Stimulated activated CD4-positive, alpha-beta T cell treated with anti-CD3 and anti-CD28 coated beads, Interleukin-1b, Interleukin-23, amount 100 ng/mL, for 24 hours (primary cell): Measurements from ENCODE around the gene ATP1B1.

Experiments used
- DNase-seq, 4 experiments: peaks; one replicate each; pipeline ENCODE4 v3.0.0-alpha.2; 2020; ENCODE audit warnings: low read depth in 4 of 4, low spot score in 1 of 4

The ATP1B1 gene

DNA sequence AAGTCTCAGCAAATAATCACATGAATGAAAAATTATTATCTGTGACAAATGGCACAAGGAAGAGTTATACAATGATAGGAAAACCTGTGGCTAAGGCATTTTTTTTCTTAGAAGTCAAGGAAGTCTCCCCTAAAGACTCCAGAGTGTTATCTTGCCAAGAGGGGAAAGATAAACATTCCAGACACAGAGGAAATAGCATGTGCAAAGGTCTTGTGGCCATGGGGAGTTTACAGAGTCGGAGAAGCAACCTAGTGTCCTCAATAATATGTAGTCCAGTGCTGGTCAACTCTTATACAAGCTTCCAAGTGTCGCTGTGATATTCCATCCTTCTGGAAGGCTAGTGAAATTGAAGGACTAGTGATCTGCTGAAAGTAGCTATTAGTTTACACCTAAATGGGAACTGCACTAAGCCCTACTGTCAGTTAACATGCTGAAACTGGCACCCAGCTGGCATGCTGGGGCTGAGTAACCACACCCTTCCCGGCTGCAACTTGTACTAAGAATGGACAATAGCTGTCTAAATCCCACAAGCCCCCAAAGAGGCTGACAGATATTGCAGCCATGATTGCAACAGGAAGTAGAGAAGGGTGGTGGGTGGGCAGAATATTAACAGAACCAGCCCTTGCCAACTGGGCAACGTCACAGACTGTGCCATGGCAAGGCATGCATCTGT, 11.5 kb upstream of the ATP1B1 start:
- DNase-seq: no peak

DNA sequence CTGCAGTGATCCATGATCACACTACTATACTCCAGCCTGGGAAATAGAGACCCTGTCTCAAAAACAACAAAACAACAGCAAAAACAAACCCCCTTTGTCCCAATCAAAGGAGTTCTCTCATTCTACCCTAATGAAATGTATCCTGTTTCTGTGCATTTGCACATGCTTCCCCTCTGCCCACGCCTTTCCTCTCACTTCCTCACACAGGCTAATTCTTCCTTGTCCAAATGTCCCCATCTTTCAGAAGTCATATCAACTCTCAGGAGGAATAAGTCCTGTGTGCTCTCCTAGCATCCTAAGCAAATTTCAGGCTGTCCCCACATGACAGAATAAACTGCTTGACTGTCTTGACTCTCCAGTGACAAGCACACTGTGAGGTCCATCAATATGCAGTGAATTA, 8.1 kb upstream of the ATP1B1 start:
- no peak for DNase-seq

DNA sequence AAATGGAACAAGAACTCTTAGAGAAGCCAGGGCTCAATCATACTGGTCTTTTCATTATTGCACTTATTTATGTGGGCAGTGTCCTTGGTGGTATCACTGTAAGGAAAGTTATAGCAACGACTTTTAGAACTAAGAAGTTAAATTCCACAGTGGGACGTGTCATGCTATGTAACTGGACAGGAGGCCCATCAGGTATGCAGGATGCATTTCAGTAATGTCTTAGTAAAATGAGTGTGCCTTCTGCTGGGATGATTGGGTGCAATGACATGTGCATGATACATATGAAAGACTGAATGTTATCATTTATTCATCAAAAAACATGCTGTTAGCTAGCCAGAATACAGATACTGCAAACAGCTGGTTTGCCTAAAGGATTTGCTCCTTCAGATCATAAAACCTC, 6.9 kb upstream of the ATP1B1 start:
- DNase-seq: no peak

DNA sequence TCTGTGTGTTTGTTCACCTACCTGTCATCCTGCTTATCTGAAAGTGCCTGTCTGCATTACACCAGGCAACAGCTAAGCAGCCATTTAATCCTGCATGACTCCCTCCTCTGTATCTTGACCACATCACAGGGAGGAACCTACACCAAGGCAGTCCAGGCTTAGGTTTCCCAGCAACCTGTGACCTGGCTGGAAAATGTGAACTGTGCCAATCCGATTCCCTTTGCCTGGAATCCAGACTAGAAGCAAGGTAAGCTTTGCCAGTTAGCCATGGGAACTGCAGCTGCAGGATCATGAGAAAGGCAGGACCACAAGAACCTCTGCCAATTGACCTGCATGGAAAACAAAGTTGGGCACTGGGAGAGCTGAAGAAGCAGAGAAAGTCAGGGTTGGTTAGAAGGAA, 6.3 kb upstream of the ATP1B1 start:
- DNase-seq: no peak

DNA sequence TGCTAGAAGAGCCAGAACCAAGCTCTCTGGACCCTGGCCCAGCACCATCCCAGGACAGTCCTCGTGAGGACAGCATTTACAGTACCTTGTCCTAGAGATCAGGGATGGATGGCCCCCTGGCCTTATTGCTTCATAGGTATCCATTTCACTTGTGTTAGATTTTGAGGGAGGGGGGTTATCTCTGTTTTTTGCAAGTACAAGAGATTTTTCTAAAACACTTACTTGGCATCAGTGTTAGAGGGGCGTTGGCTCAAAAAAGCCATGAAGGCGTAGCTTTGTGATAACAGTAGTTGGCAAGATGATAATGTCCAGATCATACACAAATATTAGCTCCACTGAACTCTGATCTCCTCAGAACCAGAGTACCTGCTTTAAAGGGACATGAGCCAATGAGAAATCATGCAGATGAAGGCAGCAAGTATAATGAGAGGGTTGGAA, 5.8 kb upstream of the ATP1B1 start:
- no peak for DNase-seq

DNA sequence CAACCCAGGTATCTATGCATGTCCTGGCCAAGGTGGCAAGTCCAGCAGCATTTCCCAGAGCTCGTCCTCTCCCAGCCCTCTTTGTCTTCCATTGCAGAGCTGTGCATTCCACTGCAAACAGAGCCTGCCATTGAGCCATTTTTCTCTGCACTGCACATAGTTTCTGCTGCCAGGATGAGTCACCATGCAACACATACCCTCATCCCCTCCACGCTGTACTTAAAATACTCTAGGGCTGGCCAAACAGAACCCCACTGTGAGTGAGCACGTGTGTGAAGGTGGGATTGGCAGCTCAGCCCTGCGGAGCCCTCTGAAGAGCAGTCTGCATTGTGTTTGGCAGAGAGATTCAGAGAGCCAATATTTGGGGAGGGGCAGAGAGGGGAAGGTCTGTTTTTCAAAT, 3.9 kb upstream of the ATP1B1 start:
- no peak for DNase-seq

DNA sequence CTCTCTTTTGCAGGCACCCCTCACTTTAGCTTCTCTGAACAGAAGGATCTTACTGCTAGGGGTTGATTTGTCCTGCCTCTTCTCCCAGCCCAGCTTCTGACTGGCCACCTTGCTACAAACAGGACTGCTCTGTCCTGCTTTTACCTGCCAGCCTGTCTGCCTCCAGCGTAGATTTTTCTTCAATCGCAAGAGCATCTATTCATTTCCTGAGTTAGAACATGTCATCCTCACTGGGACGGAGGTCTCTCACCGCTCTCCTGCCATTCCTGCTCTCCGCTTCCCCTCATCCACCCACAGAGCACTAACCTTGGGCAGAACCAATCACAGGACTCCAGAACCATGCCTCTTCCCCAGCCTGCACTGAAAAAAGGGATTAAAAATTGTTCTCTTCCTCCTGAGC, 3.5 kb upstream of the ATP1B1 start:
- no peak for DNase-seq

DNA sequence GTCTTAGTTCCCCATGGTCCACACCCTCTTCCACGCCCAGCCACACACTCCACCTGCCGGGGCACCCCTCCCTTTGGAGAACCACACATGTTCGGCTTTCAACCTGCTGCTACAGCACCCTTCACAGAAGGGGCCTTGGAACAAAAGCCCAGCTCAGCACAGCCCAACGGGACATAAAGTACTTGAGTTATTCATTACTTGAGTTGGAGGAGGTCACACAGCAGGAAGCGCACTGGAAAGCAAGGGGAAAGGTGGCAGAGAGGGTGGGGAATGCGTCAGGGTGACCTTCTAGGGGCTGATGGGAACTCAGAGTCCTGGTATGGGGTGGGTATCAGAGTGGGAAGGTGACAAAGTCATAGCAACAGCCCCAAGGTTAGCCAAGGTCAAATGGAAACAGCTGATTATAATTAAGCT, 3.0 kb upstream of the ATP1B1 start:
- DNase-seq: no peak

DNA sequence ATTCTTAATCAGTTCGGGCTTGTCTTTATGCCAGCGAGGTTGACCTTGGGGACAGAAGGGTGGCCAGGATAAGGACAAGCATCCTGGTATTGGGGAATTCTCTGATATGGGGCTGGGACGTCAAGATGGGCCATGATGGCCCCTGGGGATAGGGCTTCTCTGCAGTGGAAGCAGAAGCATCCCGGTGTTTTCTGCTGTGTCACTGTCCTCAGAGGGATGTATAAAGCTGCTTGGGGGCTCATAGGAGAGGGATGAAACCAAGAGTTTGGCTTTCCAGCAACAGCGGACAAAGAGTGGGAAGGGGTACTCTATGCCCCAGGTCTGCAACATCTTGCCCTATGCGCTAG, 1.4 kb upstream of the ATP1B1 start:
- no peak for DNase-seq

DNA sequence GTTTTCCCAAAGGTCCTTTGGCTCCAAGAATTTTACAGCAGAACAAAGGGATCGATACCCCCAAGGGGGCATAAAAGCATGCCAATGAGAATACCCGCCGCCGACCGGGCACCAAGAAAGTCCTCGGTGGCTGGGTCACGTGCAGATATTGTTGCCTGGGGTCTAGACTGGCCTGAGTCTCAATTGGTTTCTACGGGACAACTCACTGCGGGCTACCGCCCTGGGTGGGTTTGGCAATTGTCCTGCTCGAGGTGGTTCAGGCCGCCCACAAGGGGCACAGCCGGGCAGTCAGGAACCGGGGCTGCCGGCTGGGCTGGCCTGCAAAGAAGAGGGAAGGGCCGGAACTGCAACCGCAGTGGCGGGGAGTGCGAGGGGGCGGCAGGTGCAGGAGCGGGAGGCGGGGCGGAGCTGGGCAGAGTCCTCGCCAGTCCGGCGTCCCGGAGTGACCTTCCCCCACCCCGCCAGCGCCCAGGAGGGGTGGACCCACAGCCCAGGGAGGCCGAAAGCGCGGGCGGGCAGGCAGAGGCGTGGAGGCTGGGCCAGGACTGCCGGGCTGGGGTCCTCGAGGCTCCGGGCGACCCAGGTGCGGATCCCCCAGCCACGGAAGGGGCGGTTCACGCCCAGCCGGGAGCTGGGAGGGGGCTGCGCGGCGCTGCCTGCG, 926 bp upstream of the ATP1B1 start:
- DNase-seq: no peak

DNA sequence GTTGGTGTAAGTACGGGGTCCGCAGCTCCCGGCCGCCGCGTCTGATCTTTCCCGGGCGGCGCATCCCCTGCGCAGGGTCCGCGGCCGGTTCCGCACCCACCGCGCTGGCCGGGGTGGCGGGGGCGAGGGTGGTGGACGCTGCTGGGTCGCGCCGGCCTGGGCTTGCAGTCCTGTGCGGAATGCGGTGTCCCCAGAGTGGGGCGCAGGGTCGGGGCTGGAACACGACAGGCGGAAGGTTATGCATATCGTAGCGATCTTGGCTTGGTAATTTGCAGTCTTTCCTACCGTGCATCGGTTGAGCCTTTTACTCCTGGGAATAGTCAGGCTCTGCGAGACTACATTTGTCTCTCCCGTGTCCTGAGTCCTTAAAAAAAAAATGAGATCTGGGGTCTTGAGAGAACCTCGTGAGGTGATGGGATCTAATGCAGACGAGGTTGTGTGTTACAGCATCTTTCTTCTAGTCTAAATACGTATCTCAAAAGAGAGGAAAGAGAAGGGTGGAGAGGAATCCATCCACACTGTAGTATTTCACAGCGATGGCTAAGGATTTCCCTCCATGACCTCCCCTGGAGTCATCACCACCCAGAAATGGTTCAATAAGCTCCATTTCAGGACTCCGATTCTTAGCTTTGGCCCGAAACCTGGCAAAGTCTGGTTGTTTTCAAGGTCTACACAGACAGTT, 572 bp downstream of the ATP1B1 start:
- no peak for DNase-seq

DNA sequence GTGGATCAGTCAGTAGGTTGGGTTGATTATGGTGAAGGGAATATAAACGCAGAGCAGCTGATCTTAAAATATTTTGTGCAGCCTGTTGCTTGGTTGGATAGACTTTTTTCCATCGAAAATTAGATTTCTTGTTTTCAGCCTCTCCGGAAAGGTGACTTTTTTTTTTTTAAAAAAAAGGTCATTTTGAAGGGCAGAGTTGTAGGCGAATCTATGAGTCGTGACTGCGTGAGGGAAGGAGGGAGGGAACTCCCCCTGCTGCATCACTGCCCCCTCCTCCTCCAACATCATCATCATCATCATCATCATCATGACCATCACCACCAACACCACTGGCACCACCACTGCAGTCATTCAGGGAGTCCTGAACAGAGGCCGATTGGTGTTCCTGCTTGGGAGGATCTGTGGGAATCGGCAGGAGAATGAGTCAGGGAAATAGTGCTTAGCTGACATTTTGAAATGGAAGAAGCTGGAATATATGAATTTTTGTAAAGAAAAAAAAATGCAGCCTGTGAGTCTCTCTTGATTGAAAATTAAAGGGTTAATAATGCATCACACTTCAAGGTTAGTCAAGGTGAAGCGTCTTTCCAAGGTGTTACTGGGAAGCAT, 1.2 kb downstream of the ATP1B1 start:
- peak in 1 of 4 experiments; percentile 25 for DNase-seq

DNA sequence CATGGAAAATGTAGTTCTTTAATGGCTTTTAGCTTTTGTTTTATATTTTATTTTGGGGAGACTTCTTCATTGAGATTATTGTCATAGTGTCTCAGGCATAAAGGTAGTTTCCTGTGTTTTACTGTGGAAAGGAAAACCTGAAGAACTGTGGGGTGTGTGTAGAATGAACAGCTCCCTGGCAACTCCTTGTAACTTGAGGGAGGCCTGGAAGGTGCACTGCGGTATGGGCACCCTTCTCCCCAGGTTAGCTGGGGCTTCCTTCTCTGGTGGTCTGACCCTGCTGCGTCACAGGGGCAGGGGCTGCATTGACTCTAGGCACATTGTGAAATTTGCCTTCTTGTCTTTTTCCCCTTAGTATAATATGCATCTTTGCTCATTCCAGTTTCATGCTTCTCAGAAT, 1.7 kb downstream of the ATP1B1 start:
- no peak for DNase-seq

DNA sequence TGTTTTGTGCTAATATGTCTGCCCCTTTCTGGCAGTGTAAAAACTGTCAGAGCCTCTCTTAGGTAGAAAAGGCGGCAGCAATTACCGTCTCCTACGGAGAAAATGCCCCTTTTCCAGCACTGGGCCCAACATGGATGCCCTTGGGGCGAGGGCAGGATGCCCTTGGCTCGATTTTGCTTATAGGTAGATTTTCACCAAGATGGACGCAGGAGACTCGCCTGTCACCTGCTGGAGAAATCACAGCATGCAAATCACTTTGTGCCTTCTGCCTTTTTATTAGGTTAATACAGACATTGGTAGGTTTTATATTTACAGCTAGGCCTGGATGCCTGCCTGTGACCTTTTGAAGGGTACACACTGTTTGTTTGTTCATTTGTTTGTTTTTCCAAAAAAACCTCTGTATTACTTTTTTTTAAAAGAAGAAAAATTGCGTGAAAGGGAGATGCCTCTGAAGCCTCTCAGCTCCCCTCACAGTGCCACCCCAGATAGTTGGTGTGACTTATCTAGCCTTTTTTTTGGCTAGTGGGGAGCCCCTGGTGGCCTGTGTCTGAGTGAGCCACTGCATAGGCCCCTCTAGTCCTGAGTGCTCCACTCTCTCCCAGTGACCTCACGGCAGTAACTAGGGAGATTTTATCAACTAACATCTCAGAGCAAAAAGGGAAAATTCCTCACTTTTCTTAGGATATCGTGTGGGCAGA, 2.5 kb downstream of the ATP1B1 start:
- no peak for DNase-seq

DNA sequence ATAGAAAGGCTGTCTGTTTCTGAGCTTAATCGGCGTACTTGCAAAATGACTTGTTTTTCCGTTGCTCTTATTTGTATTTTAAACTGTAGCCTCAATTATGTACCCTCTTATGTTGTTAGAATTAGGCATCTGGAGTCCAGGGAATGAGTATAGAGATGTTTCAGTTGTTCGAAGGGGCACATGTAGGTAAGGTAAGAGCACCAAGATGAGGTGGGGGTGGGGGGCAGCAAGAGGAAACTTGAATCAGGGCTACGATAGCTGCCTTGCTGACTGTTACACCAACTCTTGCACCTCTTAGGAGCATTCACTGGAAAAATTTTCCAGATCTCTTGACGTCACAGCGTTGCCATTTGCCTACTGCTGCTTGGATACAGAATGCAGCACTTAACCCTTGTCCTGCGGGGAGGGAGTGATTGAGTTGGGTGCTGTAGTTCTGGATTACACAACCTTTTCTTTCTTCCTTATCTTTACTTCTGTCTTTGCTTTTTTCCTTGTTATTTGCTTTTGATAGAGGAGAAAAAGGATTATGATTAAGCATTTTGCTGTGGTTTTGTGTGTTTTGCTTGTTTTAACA, 3.2 kb downstream of the ATP1B1 start:
- no peak for DNase-seq

DNA sequence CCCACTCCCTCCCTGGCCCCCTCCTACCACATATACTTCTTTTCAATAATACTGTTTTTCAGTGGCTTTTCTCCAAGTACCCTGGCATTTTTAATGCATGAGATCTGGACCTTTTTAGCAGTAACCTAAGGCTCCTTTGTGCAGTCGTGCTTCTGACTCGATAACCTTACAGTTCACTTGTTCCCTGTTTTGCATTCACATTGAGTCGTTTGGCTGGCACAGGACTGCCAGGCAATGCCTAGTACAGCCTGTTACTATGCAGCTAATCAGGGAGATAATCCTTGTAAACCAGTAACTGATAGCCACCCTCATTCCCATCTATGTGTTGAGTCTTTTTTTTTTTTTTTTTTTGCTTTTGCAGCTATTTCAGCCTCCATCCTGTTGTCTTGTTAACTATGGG, 3.7 kb downstream of the ATP1B1 start:
- no peak for DNase-seq

DNA sequence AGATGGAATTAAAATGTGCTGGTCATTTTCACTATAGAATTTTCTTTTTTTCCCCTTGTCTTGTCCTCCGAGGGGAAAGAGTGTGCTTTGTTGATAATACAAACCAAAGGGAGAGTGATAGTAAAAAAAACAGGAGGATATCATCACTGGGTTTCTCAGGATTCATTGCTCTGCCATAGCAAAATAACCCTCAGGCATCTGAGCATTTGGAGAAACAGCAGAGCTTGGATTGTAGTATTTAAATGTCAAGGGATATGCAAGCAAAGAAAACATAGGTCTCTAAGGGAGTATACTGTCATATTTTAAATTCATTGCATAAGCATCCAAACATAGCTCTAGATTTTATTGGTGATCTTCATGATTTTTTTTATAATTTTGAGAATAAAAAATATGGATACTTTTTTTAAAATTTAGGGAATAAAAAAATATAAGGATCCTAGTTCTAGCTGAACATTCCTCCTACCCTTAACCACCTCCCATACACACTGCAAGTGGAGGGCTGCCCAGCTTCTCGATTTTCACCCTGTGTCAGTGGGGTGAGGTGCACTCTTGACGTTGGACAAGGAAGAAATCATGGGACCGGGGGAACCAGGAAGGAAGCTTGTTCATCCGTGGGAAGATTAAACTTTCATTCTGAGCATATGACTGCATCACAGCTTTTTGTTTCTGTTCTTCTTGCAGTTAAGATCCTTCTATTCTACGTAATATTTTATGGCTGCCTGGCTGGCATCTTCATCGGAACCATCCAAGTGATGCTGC, 4.4 kb downstream of the ATP1B1 start:
- DNase-seq: no peak

DNA sequence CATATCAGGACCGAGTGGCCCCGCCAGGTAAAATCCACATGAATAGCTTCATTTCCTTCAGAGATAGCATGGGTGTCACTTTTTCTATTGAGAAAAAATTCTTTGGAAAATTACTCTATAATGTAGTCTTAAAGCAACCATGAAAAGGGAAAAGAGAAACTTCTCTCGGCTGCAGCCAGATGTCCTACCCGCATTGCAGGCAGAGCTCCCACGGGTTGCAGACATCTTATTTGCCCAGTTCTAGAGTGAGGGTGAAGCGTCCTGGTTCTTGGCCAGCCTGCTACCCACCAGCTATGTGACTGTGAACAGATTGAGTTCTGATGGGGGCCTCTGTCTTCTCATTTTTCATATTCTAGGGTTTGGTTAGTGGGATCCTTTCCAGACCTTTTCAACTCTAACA, 5.0 kb downstream of the ATP1B1 start:
- no peak for DNase-seq

DNA sequence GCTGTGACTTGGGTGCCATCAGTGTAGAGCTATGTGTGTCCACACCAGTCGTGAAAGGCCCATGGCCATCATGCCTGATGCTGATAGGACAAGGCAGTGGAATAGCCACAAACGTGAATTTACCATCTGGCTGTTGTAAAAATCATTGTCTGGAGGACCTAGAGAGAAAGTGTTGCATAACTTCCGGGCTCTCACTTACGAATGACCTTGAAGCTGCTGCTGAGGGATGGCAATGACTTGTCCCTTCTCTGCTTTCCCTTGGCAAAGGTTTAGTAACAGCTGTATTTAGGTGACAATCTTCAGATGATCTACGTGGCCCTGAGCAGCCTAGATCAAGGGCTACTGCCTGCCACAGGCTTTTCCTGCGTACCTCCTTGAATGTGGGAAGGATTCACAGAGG, 5.8 kb downstream of the ATP1B1 start:
- no peak for DNase-seq

DNA sequence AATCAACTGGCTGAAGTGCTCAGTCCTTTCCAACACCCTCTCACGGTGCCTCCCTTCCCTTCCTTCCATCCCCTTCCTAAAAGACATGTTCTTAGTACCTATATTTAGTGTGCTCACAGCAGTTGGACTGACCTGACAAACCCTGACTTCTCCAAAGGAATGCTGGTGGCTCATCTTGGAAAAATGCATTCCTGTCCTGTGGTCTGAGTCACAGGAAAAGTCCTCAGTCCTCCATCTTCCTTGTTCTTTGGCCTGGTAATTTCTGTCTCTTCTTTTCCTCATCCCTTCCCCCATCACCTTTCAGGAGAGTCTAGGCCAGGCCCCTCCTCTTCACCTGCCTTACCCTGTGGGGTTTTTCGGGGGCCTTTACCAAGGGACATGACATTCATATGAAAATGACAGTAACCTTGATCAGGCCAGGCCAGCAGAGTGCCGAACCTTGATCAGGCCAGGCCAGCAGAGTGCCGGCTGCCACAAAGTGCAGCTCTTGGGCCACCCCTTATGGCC, 7.2 kb downstream of the ATP1B1 start:
- DNase-seq: no peak
